DMS153 treated with DMSO at 0.1 percent for 48 hours (cell line): Measurements from ENCODE around the gene RAPGEF1.
"Not testable (repeated sequence)": the region's sequence is repeated elsewhere in the genome, so short reads cannot be mapped to it uniquely, and the experiment has no call there.

Experiments used
- DNase-seq: peaks from one replicate; lab custom pipeline; 2025; ENCODE audit not compliant: unreplicated experiment; lab: John Stamatoyannopoulos, UW

RAPGEF1 gene

DNA sequence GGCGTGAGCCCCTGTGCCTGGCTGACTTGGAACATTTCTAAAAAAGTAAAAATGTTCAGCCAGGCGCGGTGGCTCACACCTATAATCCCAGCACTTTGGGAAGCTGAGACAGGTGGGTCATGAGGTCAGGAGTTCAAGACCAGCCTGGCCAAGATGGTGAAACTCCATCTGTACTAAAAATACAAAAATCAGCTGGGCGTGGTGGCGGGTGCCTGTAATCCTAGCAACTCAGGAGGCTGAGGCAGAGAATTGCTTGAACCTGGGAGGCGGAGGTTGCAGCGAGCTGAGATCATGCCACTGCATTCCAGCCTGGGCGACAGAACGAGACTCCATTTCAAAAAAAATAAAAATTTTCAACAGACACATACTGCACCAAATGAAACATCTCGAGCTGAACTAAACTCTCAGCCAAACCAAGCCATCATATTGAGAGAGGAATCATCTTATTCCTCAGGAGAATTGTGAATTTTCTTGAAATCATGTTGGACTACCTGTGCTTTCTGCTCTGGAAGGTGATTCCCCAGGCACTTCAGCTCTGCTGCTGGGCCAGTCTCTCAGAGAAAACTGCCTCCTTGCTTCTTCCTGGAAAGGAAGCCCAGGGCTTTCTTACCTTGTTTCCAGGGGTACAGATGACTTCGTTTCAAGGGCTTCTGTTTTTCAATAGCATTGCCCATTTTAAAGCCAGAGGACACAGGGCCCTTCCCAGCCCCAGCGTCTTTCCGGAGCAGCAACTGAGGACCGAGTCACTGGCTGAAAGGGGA is 30.7 kb downstream of the RAPGEF1 start:
- not testable (repeated sequence) for DNase-seq

GRCh38 chr9:131708226-131709002 is 31.5 kb downstream of the RAPGEF1 start:
- DNase-seq = peak; percentile 22

DNA sequence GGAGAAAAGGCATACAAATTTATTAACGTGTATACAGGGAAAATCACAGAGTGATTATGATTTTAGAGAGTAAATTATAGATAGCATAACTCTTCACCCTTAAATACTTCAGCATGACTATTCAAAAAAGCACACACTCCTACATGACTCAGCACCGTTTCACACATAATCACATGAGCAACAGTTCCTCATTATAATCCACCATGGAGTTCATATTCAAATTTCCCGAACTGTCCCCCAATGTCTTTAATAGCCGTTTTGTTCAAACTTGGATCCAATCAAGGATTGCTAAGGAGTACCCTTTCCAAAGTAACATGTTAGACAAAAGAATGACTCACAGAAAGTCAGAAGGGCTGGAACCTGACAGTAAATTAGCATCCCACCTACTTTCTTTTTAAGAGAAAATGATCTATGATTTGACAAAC is 32.1 kb downstream of the RAPGEF1 start:
- no peak for DNase-seq

DNA sequence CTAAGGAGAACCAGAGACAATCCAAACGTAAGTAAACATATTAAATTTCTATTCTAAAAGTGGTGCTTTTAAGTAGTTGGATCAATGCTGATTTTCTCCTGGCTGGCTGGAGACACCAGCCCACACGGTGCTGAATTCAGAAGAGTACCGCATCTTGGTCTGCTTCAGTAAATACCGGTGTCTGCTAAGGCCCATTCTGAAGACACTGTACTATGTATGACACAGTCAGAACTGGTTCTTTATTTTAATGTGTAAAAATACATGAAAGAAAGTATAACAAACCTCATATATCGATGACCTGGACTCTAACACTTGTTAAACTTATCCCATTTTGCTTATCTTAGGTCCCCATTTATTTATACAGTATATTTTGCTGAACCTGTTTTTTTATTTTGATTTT is 32.8 kb downstream of the RAPGEF1 start:
- DNase-seq = no peak

GRCh38 chr9:131706608-131706970 is 33.3 kb downstream of the RAPGEF1 start:
- DNase-seq = no peak

DNA sequence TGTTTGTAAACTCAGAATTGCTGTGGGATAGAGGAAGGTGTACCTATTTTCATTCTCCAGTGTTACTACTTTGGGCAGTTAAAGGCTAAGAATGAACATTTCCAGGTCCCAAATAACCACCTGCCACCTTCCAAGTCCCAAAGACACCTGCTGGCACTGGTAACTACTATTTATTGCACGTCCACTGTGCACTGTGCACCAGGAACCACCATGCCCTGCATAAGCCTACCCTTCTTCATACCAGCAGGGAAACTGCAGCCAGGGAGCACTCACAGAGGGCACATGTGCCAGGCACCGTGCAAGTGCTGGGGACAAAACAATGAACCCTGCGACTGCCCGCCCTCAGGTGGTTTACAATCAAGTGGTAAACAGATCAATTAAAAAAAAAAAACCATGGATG is 34.9 kb downstream of the RAPGEF1 start:
- DNase-seq = no peak

GRCh38 chr9:131704141-131704983 is 35.5 kb downstream of the RAPGEF1 start:
- no peak for DNase-seq

GRCh38 chr9:131703697-131704096 is 36.2 kb downstream of the RAPGEF1 start:
- no peak for DNase-seq

GRCh38 chr9:131702911-131703310 is 37.0 kb downstream of the RAPGEF1 start:
- no peak for DNase-seq

GRCh38 chr9:131701789-131702337 is 38.0 kb downstream of the RAPGEF1 start:
- DNase-seq = no peak

DNA sequence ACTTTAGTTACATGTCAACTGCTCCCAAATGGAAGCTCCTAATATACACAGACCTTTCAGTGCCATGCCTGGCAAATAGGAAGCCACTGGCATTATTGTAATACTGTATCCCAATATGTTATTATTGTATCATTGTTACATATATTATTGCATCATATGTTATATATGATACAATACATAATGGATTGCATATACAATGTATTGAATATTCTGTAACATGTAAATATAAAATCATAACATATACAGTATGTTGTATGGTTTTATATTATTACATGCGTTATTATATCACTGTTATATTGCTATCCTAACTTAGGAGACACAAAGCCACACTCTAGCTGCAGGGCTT is 38.5 kb downstream of the RAPGEF1 start:
- no peak for DNase-seq

DNA sequence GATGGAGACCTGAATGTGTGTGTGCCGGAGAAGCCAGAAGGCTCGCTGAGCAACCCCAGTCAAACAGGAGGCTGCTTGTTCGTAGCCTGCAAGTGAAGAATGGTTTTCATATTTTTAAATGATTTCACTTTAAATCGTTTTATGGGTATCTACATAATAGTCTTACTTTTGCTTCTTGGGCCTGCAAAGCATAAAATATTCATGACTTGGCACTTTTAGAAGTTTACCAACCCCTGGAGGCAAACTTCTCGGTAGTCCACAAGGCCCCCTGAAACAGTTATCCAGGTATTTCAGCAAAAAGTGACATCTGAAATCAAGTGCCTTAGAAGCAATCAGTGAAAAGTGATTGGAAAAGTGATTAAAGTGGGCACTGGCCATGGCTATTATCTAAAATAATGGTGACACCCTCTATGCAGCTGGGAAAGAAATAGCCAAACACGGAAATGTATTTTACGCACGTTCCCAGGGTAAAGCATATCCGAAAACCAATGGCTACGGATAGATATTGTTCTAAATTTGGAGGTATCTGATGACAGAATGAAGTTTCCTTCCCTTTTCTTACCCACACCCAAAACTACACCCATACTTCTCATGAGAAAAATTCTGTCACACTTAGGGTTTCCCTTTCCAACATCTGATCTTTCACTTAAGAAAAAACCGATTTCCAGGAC is 39.0 kb downstream of the RAPGEF1 start:
- no peak for DNase-seq

GRCh38 chr9:131700076-131700475 is 39.8 kb downstream of the RAPGEF1 start:
- no peak for DNase-seq

DNA sequence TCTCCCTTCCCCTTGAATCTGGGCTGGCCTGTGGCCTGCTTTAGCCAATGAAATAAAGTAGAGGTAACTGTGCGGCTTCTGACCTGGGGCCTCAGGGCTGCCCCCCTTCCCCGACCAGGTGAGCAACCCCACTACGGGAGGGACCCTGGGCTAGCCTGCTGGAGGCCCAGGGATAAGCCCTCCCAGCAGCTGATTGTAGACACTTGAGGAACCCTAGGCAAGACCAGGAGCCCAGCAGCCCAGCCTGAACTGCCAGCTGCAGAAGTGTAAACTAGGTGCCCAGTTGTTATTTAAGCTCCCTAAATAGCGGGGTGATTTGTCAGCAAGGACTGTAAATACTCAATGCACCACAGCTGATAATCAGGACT is 41.3 kb downstream of the RAPGEF1 start:
- no peak for DNase-seq

GRCh38 chr9:131697908-131698617 is 41.8 kb downstream of the RAPGEF1 start:
- DNase-seq = no peak

DNA sequence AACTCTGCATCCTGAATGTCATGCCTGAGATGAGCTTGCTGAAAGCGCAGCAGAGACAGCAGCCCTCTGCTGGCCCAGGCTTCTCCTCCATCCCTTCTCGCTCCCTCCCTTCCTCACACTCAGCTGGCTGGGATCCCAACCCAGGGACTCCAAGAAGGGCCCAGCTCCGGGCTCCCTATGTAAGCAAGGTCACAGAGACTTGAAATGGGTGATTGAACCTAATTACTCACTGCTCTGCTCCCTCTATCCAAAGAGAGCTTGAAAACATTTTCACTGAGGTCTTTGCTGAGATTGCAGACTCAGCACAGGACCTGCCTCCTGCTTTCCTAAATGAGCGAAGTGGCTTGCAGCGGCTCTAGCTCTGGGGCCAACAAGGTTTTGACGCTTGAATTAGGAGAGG is 42.8 kb downstream of the RAPGEF1 start:
- DNase-seq = no peak

GRCh38 chr9:131695836-131696460 is 43.9 kb downstream of the RAPGEF1 start:
- DNase-seq = no peak

GRCh38 chr9:131695366-131695765 is 44.5 kb downstream of the RAPGEF1 start:
- no peak for DNase-seq

- no peak for DNase-seq
Observed at GRCh38 chr9:131693651-131694597, 46.0 kb downstream of the RAPGEF1 start.
